Measurements from ENCODE around the gene IGSF22. TPM values are rescaled to one million over a fixed set of nuclear protein-coding genes. Genes with fewer than 3 reads are reported as not detected.
A peak's percentile ranks its signal among the peaks of the same experiment; 100 is the strongest.

Gene IGSF22
- total RNA-seq, 6 donors from 2014 or later: 1.2 to 21.0 (median 2.1) TPM; not detected in 3

DNA sequence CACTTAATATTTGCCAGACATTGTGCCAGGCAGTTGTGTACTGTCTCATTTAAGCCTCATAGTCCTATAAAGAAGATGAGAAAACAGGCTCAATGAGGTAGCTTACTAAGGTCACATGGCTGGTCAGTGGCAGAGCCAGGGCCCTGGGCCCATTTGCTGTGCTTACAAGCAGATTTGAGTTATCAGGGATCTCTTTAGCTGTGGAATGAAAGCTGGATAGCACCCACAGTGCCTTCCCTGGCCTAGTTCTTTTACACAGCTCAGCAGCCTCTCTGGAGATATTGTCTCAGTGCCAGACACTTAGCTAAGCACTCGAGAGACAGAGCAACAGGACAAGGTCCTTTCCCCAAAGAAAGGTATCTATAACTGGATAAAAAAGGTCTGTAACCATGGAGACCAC, 21.3 kb downstream of the IGSF22 start:
- Histone ChIP-seq H3K36me3 (peaks cover 0 to 4% (median 2%) of the 10 kb centered on the region in 4 donors), H3K27ac (no peak overlapping the region), H3K9me3 (no peaks in the 10 kb centered on the region), H3K4me3 (no peak overlapping the region), H3K27me3 (no peaks in the 10 kb centered on the region), H3K4me1 (peaks cover 14 to 39% (median 17%) of the 10 kb centered on the region in 4 donors)
- DNase-seq: no peak
- no peak for ATAC-seq (ENCODE audit: low FRiP score in 2 of 2)
- TF ChIP-seq POLR2AphosphoS5 (IDR thresholded peaks at IDR 0.05) (no peak), POLR2A (IDR thresholded peaks at IDR 0.05) (no peak)
- 55 to 62% methylated on average over 1 of the region's 1 CpG for WGBS, 2 donors

GRCh38 chr11:18704045-18704645, 21.8 kb downstream of the IGSF22 start:
- Histone ChIP-seq H3K27ac (no peak overlapping the region), H3K9me3 (no peaks in the 10 kb centered on the region), H3K4me3 (no peak overlapping the region), H3K4me1 (peaks cover 17 to 44% (median 20%) of the 10 kb centered on the region in 4 donors), H3K27me3 (no peaks in the 10 kb centered on the region), H3K36me3 (peaks cover 0 to 4% (median 2%) of the 10 kb centered on the region in 4 donors)
- ATAC-seq (ENCODE audit: low FRiP score in 2 of 2) (no peak), DNase-seq (no peak)
- no peak for TF ChIP-seq EP300 (IDR thresholded peaks at IDR 0.05)
- no peak for TF ChIP-seq POLR2A (IDR thresholded peaks at IDR 0.05)
- no peak for TF ChIP-seq POLR2AphosphoS5 (IDR thresholded peaks at IDR 0.05)
- no peak for TF ChIP-seq CTCF (IDR thresholded peaks at IDR 0.05)
- WGBS, 2 donors: 77% methylated on average over 3 to 5 of the region's 5 CpGs

GRCh38 chr11:18703001-18703763, 22.8 kb downstream of the IGSF22 start:
- no peak for DNase-seq
- Histone ChIP-seq H3K4me3 (no peak overlapping the region), H3K4me1 (peaks cover 17 to 50% (median 22%) of the 10 kb centered on the region in 4 donors), H3K9me3 (no peaks in the 10 kb centered on the region), H3K36me3 (peaks cover 0 to 4% (median 2%) of the 10 kb centered on the region in 4 donors), H3K27ac (no peak overlapping the region), H3K27me3 (no peaks in the 10 kb centered on the region)
- TF ChIP-seq POLR2AphosphoS5 (IDR thresholded peaks at IDR 0.05) (no peak), POLR2A (IDR thresholded peaks at IDR 0.05) (no peak), EP300 (IDR thresholded peaks at IDR 0.05) (no peak), CTCF (IDR thresholded peaks at IDR 0.05) (no peak)
- ATAC-seq (ENCODE audit: low FRiP score in 2 of 2): no peak
- WGBS, 2 donors: 51 to 79% methylated on average over 2 of the region's 2 CpGs

GRCh38 chr11:18701614-18702216, 24.3 kb downstream of the IGSF22 start:
- 95 to 96% methylated on average over 17 of the region's 17 CpGs for WGBS, 2 donors
- H3K9me3 ChIP-seq: no peaks in the 10 kb centered on the region
- H3K4me1 ChIP-seq: peaks cover 15 to 43% (median 26%) of the 10 kb centered on the region in 4 donors
- H3K36me3 ChIP-seq: peaks cover 0 to 4% (median 2%) of the 10 kb centered on the region in 4 donors
- no peak for TF ChIP-seq POLR2A (IDR thresholded peaks at IDR 0.05)
- TF ChIP-seq CTCF (IDR thresholded peaks at IDR 0.05): no peak
- TF ChIP-seq POLR2AphosphoS5 (IDR thresholded peaks at IDR 0.05): no peak
- no peak for TF ChIP-seq EP300 (IDR thresholded peaks at IDR 0.05)
- ATAC-seq (ENCODE audit: low FRiP score in 2 of 2) (no peak), DNase-seq (peak in 1 of 2 donors; percentile 82)
- H3K27me3 ChIP-seq: no peaks in the 10 kb centered on the region
- H3K4me3 ChIP-seq: no peak overlapping the region
- H3K27ac ChIP-seq: no peak overlapping the region

- Histone ChIP-seq H3K36me3 (peaks cover 0 to 4% (median 2%) of the 10 kb centered on the region in 4 donors), H3K9me3 (no peaks in the 10 kb centered on the region), H3K4me3 (no peak overlapping the region), H3K4me1 (peaks cover 8 to 36% (median 25%) of the 10 kb centered on the region in 4 donors), H3K27me3 (no peaks in the 10 kb centered on the region), H3K27ac (peak overlapping the region in 1 of 4 donors; percentile 90)
- DNase-seq: peak in 1 of 2 donors; percentile 38
- ATAC-seq (ENCODE audit: low FRiP score in 2 of 2): no peak
- TF ChIP-seq POLR2AphosphoS5 (IDR thresholded peaks at IDR 0.05) (no peak), CTCF (IDR thresholded peaks at IDR 0.05) (no peak), EP300 (IDR thresholded peaks at IDR 0.05) (no peak), POLR2A (IDR thresholded peaks at IDR 0.05) (no peak)
- WGBS, 2 donors: 95 to 96% methylated on average over 7 of the region's 7 CpGs
These were observed 25.1 kb downstream of the IGSF22 start for GRCh38 chr11:18700872-18701271.

All from upper lobe of left lung (tissue), 6 donors.